Body of pancreas (tissue), 4 donors: ENCODE measurements around the gene CAPZB.

ENCODE experiments used
- CTCF ChIP-seq, 7 experiments: fragments of 450-650 bp in 4 of 7; fragments of 200-600 bp in 3 of 7; sonication (generic) in 3 of 7; IDR thresholded peaks; one replicate each; pipeline ENCODE4 v1.5.1; 2016 to 2019; ENCODE audit warnings: antibody characterized with exemption in 7 of 7
- POLR2A ChIP-seq, 3 donors: fragments of 450-650 bp; IDR thresholded peaks; one replicate each; pipeline ENCODE4 v1.6.1; 2016; ENCODE audit warnings: antibody characterized with exemption in 3 of 3, mild to moderate bottlenecking in 2 of 3

GRCh38 chr1:19413999-19414398, 71.3 kb downstream of the CAPZB start:
- TF ChIP-seq CTCF (IDR thresholded peaks at IDR 0.05) (no peak), POLR2A (IDR thresholded peaks at IDR 0.05) (no peak)
